K562 (cell line): Measurements from ENCODE around the gene CENPT. TPM values are rescaled to one million over a fixed set of nuclear protein-coding genes. Genes with fewer than 3 reads are reported as not detected.

Experiments
- ATAC-seq: fragments of 200-7000 bp; cut with Tn5 transposase; 3 replicates; pipeline ENCODE4 v1.9.1; 2020; ENCODE audit warnings: moderate library complexity
- BruUV-seq: library from RNA; stranded (reverse); fragments of 400-500 nt; replicated peaks from 2 replicates; lab custom pipeline; 2021; lab: Mats Ljungman, UMichigan
- CTCF ChIA-PET: fragments of 300-600 bp; formaldehyde crosslinking; extraction: SDS; loops from one replicate; lab custom pipeline; 2021; ENCODE audit warnings: low intra/inter-chr PET ratio; lab: Yijun Ruan, JAX
- POLR2A ChIA-PET: fragments of 300-600, 350-650 bp; sonication (Branson Sonifier 250); formaldehyde crosslinking; extraction: SDS; loops from one replicate; lab custom pipeline; 2021; ENCODE audit warnings: antibody characterized with exemption, inconsistent platforms; lab: Yijun Ruan, JAX
- DNase-seq, 4 experiments: peaks; one replicate each; pipeline versions ENCODE4 v3.0.0 to v3.0.0-alpha.2; 2011 to 2018; ENCODE audit warnings: low spot score in 3 of 4, mixed read lengths in 3 of 4; ENCODE audit errors: extremely low read depth in 1 of 4
- FAIRE-seq: peaks from 2 replicates; lab custom pipeline; 2011; peaks lifted over from hg19 to GRCh38; lab: Jason Lieb, UNC
- H2AFZ ChIP-seq: 2 replicates; pipeline ENCODE4 v1.6.0; 2011; ENCODE audit warnings: low read depth, low read length, control low read depth, inconsistent platforms
- H3K27ac ChIP-seq: fragments of 200-600 bp; 3 replicates; pipeline ENCODE4 v1.8.0; 2011; ENCODE audit warnings: low read depth, mild to moderate bottlenecking, control low read depth, inconsistent platforms, low read length, moderate library complexity, mixed read lengths; ENCODE audit errors: extremely low read depth
- H3K27me3 ChIP-seq, 2 experiments: fragments of 300-600 bp in 1 of 2; 2 replicates in 1 of 2; 3 replicates in 1 of 2; pipeline versions ENCODE4 v1.6.0 to v1.8.0; 2011; ENCODE audit warnings: inconsistent platforms in 2 of 2, low read length in 2 of 2, mild to moderate bottlenecking in 1 of 2, mixed read lengths in 1 of 2, moderate library complexity in 1 of 2; ENCODE audit not compliant: control insufficient read depth in 2 of 2, insufficient read depth in 2 of 2
- H3K36me3 ChIP-seq: fragments of 300-600 bp; 3 replicates; pipeline ENCODE4 v1.8.0; 2011; ENCODE audit warnings: mild to moderate bottlenecking, low read length, inconsistent platforms; ENCODE audit not compliant: control insufficient read depth, insufficient read depth
- H3K4me1 ChIP-seq, 2 experiments: fragments of 200-600 bp in 1 of 2; replicated peaks in 1 of 2; 2 replicates in 1 of 2; 3 replicates in 1 of 2; pipeline versions ENCODE4 v1.5.1 to v1.8.0; 2011; ENCODE audit warnings: inconsistent platforms in 2 of 2, low read length in 2 of 2, mild to moderate bottlenecking in 1 of 2, mixed read lengths in 1 of 2, moderate library complexity in 1 of 2; ENCODE audit not compliant: control insufficient read depth in 2 of 2, insufficient read depth in 2 of 2
- H3K4me2 ChIP-seq: 2 replicates; pipeline ENCODE4 v1.6.1; 2011; ENCODE audit warnings: low read length, control low read depth, inconsistent platforms, mixed read lengths; ENCODE audit not compliant: insufficient read depth
- H3K4me3 ChIP-seq: fragments of 200-600 bp; sonication (generic), shearing (Covaris generic); 2 replicates; pipeline ENCODE4 v1.5.1; 2016; ENCODE audit warnings: control low read depth, inconsistent platforms
- H3K79me2 ChIP-seq: fragments of 200-600 bp; 3 replicates; pipeline ENCODE4 v1.8.0; 2011; ENCODE audit warnings: low read length, inconsistent platforms; ENCODE audit not compliant: control insufficient read depth, insufficient read depth
- H3K9ac ChIP-seq, 2 experiments: 2 replicates each; pipeline versions ENCODE4 v1.6.0 to v1.6.1; 2011; ENCODE audit warnings: low read depth in 2 of 2, low read length in 2 of 2, control low read depth in 1 of 2, inconsistent platforms in 1 of 2, mild to moderate bottlenecking in 1 of 2, mixed read lengths in 1 of 2; ENCODE audit not compliant: insufficient read depth in 1 of 2
- H3K9me1 ChIP-seq: one replicate; pipeline ENCODE4 v1.6.0; 2011; ENCODE audit warnings: inconsistent platforms, mild to moderate bottlenecking, low read length, moderate library complexity; ENCODE audit not compliant: control insufficient read depth, insufficient read depth
- H3K9me3 ChIP-seq: replicated peaks from 2 replicates; pipeline ENCODE4 v1.5.1; 2011; ENCODE audit warnings: low read depth, low read length, inconsistent platforms; ENCODE audit not compliant: control insufficient read depth, insufficient read depth
- H4K20me1 ChIP-seq: replicated peaks from 2 replicates; pipeline ENCODE4 v1.6.1; 2011; ENCODE audit warnings: low read length, inconsistent platforms, mixed read lengths; ENCODE audit not compliant: control insufficient read depth, insufficient read depth
- BCL6 ChIP-seq: fragments of 250-450 bp; sonication (Bioruptor Pico); IDR thresholded peaks from 2 replicates; pipeline ENCODE4 v1.4.0; 2020
- CAMTA2 ChIP-seq: fragments of 250-450 bp; sonication (Bioruptor Pico); conservative IDR thresholded peaks from 2 replicates; pipeline ENCODE4 v1.5.1; 2022
- DACH1 ChIP-seq: fragments of 450-650 bp; IDR thresholded peaks from 2 replicates; pipeline ENCODE4 v1.6.1; 2018; ENCODE audit not compliant: partially characterized antibody
- ETV6 ChIP-seq, 3 experiments: fragments of 150-350 bp in 1 of 3; sonication (generic) in 1 of 3; formaldehyde crosslinking in 1 of 3; IDR thresholded peaks; 2 replicates each; pipeline versions ENCODE4 v1.6.1 to v1.8.0; 2014 to 2022; ENCODE audit warnings: borderline replicate concordance in 2 of 3, low read depth in 2 of 3, antibody characterized with exemption in 1 of 3, low read length in 1 of 3, mild to moderate bottlenecking in 1 of 3, missing genetic modification reagents in 1 of 3
- KLF10 ChIP-seq: fragments of 250-450 bp; sonication (Bioruptor Pico); IDR thresholded peaks from 2 replicates; pipeline ENCODE4 v1.6.1; 2021; ENCODE audit warnings: matching md5 sums
- MCM5 ChIP-seq: fragments of 450-650 bp; IDR thresholded peaks from 2 replicates; pipeline ENCODE4 v1.6.1; 2016; ENCODE audit warnings: low read depth
- MYBL2 ChIP-seq, 2 experiments: fragments of 450-650 bp in 1 of 2; sonication (generic) in 1 of 2; formaldehyde crosslinking in 1 of 2; IDR thresholded peaks; 2 replicates each; pipeline versions ENCODE4 v1.6.1 to v1.8.1; 2017 to 2022; ENCODE audit warnings: borderline replicate concordance in 1 of 2, inconsistent platforms in 1 of 2, low read depth in 1 of 2, mild to moderate bottlenecking in 1 of 2, missing genetic modification reagents in 1 of 2, moderate library complexity in 1 of 2
- MYNN ChIP-seq, 2 experiments: sonication (generic); formaldehyde crosslinking in 1 of 2; IDR thresholded peaks; 2 replicates each; pipeline versions ENCODE4 v1.5.0 to v1.6.1; 2016 to 2020; ENCODE audit warnings: antibody characterized with exemption in 1 of 2, missing genetic modification reagents in 1 of 2
- NBN ChIP-seq: fragments of 450-650 bp; IDR thresholded peaks from 2 replicates; pipeline ENCODE4 v1.6.1; 2016; ENCODE audit warnings: low read depth, mild to moderate bottlenecking
- NFXL1 ChIP-seq: fragments of 450-650 bp; formaldehyde crosslinking; IDR thresholded peaks from 2 replicates; pipeline ENCODE4 v1.4.0; 2021; ENCODE audit warnings: mild to moderate bottlenecking
- ZNF232 ChIP-seq: sonication (generic); formaldehyde crosslinking; IDR thresholded peaks from 2 replicates; pipeline ENCODE4 v1.8.0; 2022; ENCODE audit warnings: mild to moderate bottlenecking, missing genetic modification reagents
- ZNF444 ChIP-seq: fragments of 250-450 bp; sonication (Bioruptor Pico); IDR thresholded peaks from 2 replicates; pipeline ENCODE4 v1.4.0; 2020; ENCODE audit warnings: mild to moderate bottlenecking, moderate library complexity
- ZNF583 ChIP-seq: fragments of 250-450 bp; sonication (Bioruptor Pico); IDR thresholded peaks from 2 replicates; pipeline ENCODE4 v1.4.0; 2020
- WGBS: fragments of 100-300 bp; shearing (Covaris generic); methylation state at CpG from one replicate; pipeline ENCODE4 v1.1.6; 2016; ENCODE audit warnings: low coverage, mixed read lengths; ENCODE audit not compliant: insufficient coverage; ENCODE audit errors: missing lambda C conversion rate; 5-methylcytosine and 5-hydroxymethylcytosine counted together
- in situ Hi-C: fragments of 300-500 bp; cut with MboI; formaldehyde crosslinking; loops from 4 replicates; pipeline ENCODE4 v1.15.0; 2018; ENCODE audit warnings: inconsistent platforms, mixed read lengths
- intact Hi-C: fragments of 100-400 bp; cut with micrococcal nuclease; formaldehyde crosslinking; loops from 2 replicates; pipeline ENCODE4 v1.14.2; 2022
- polyA plus RNA-seq, 8 experiments: library from polyadenylated mRNA; depleted of rRNA in 4 of 8; stranded (reverse) in 5 of 8; unstranded in 3 of 8; fragments of >200 nt; fragmentation: Nextera tagmentation in 2 of 8; fragmentation: Illumina TruSeq in 1 of 8; extraction: Ambion mirVana in 2 of 8; extraction: Trizol in 1 of 8; gene quantifications; 2 replicates each; pipeline versions ENCODE4 v1.2.1 to v1.2.3, GENCODE V29; 2011 to 2014; ENCODE audit warnings: inconsistent platforms in 1 of 8, missing spikeins in 1 of 8
- total RNA-seq, 7 experiments: library from RNA; depleted of rRNA in 6 of 7; stranded (reverse); fragments of >200 nt in 6 of 7; fragmentation: Illumina TruSeq in 2 of 7; extraction: Trizol in 2 of 7; gene quantifications; 2 replicates each; pipeline versions ENCODE4 v1.2.1 to v1.2.3, GENCODE V29; 2011 to 2021; ENCODE audit warnings: low replicate concordance in 1 of 7
- TF ChIP-seq, protein P1 (sequence below): fragments of 250-450 bp; sonication (Bioruptor Pico); IDR thresholded peaks from 2 replicates; pipeline ENCODE4 v1.6.1; 2021; ENCODE audit warnings: mild to moderate bottlenecking
- TF ChIP-seq, protein P2 (sequence below): IDR thresholded peaks from 2 replicates; pipeline ENCODE4 v1.6.1; 2011; ENCODE audit warnings: borderline replicate concordance, low read depth, mild to moderate bottlenecking, moderate library complexity, low read length; ENCODE audit not compliant: insufficient read depth, poor library complexity, severe bottlenecking
- TF ChIP-seq, protein P3 (sequence below): fragments of 250-450 bp; sonication (Bioruptor Pico); IDR thresholded peaks from 2 replicates; pipeline ENCODE4 v1.4.0; 2020; ENCODE audit warnings: mild to moderate bottlenecking
- TF ChIP-seq, protein P4 (sequence below): fragments of 250-450 bp; sonication (Bioruptor Pico); IDR thresholded peaks from 2 replicates; pipeline ENCODE4 v1.5.0; 2020; ENCODE audit warnings: mild to moderate bottlenecking

CENPT gene
- total and polyA plus RNA-seq, 9 of the 15 experiments (the other 6 are each of a cell fraction or from before 2014, with no cell fraction given), result 3.6 to 94.2 (median 44.1) TPM

DNA sequence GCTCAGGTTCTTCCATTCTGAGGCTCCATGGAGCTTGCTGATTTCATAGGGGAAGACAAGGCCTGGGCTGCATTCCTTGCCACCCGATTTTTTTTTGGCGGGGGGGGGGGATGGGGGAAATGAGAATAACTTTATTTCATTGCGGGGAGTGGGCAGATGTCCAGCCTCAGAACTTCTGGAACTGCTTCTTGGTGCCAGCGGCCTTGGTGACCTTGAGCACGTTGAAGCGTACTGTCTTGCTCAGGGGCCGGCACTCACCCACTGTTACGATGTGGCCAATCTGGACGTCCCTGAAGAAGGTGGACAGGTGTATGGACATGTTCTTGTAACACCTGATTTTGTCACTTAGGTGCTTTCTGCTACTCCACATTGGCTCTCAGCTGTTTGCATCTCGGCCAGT, 8.3 kb upstream of the CENPT start:
- WGBS, result 85% methylated on average over 10 of the region's 10 CpGs
- Histone ChIP-seq H3K9me1 (peaks cover 6% of the 10 kb centered on the region), H3K36me3 (peaks cover 49% of the 10 kb centered on the region), H3K79me2 (peaks cover 90% of the 10 kb centered on the region), H3K4me3 (no peak overlapping the region), H2AFZ (no peak overlapping the region), H4K20me1 (peaks cover 31% of the 10 kb centered on the region), H3K9me3 (no peaks in the 10 kb centered on the region), H3K27ac (no peak overlapping the region), H3K27me3 (no peaks in the 10 kb centered on the region), H3K4me2 (no peak overlapping the region), H3K4me1 (peaks cover 14 to 24% of the 10 kb centered on the region in 2 experiments), H3K9ac (peak overlapping the region in 1 of 2 experiments; percentile 0; a peak in 1 of 4 replicates)
- ATAC-seq (no peak), FAIRE-seq (no peak), DNase-seq (no peak)
- POLR2A ChIA-PET, result interaction anchor here (0.6 to 2.1 kb wide), 5 partner anchors 9 to 108 kb away, joined by 3 to 6 read pairs (median 3); partner anchors contain the start of gene NUTF2
- CTCF ChIA-PET, result interaction anchor here (0.6 kb wide), 1 partner anchor 192 kb away, joined by 3 read pairs; no protein-coding TSS in a partner anchor
- intact Hi-C loops, result no loop called here
- in situ Hi-C loops, result no loop called here
- BruUV-seq, result no TSS peak
- TF ChIP-seq, protein P1, sequence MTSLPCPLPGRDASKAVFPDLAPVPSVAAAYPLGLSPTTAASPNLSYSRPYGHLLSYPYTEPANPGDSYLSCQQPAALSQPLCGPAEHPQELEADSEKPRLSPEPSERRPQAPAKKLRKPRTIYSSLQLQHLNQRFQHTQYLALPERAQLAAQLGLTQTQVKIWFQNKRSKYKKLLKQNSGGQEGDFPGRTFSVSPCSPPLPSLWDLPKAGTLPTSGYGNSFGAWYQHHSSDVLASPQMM, result no peak
- TF ChIP-seq NFXL1 (CRISPR knock-in tag) (no peak), MYBL2 (IDR thresholded peaks at IDR 0.05; ENCODE audit: low read depth) (no peak), MYBL2 (CRISPR knock-in tag; IDR thresholded peaks at IDR 0.05; ENCODE audit: borderline replicate concordance) (no peak), MCM5 (no peak), CAMTA2 (CRISPR knock-in tag) (no peak), ZNF444 (CRISPR knock-in tag) (no peak), MYNN (IDR thresholded peaks at IDR 0.05) (no peak), MYNN (CRISPR knock-in tag; IDR thresholded peaks at IDR 0.05) (no peak), NBN (no peak), KLF10 (no peak), BCL6 (CRISPR knock-in tag) (no peak), ETV6 (IDR thresholded peaks at IDR 0.05; ENCODE audit: borderline replicate concordance in 1 of 2, low read depth in 2 of 2, low read length in 1 of 2) (no peak), ETV6 (CRISPR knock-in tag; IDR thresholded peaks at IDR 0.05; ENCODE audit: borderline replicate concordance) (no peak), ZNF232 (no peak), DACH1 (no peak), ZNF583 (CRISPR knock-in tag) (no peak)
- TF ChIP-seq, protein P2, sequence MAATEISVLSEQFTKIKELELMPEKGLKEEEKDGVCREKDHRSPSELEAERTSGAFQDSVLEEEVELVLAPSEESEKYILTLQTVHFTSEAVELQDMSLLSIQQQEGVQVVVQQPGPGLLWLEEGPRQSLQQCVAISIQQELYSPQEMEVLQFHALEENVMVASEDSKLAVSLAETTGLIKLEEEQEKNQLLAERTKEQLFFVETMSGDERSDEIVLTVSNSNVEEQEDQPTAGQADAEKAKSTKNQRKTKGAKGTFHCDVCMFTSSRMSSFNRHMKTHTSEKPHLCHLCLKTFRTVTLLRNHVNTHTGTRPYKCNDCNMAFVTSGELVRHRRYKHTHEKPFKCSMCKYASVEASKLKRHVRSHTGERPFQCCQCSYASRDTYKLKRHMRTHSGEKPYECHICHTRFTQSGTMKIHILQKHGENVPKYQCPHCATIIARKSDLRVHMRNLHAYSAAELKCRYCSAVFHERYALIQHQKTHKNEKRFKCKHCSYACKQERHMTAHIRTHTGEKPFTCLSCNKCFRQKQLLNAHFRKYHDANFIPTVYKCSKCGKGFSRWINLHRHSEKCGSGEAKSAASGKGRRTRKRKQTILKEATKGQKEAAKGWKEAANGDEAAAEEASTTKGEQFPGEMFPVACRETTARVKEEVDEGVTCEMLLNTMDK, result no peak
- TF ChIP-seq, protein P3, sequence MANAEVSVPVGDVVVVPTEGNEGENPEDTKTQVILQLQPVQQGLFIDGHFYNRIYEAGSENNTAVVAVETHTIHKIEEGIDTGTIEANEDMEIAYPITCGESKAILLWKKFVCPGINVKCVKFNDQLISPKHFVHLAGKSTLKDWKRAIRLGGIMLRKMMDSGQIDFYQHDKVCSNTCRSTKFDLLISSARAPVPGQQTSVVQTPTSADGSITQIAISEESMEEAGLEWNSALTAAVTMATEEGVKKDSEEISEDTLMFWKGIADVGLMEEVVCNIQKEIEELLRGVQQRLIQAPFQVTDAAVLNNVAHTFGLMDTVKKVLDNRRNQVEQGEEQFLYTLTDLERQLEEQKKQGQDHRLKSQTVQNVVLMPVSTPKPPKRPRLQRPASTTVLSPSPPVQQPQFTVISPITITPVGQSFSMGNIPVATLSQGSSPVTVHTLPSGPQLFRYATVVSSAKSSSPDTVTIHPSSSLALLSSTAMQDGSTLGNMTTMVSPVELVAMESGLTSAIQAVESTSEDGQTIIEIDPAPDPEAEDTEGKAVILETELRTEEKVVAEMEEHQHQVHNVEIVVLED (CRISPR knock-in tag), result no peak
- TF ChIP-seq, protein P4, sequence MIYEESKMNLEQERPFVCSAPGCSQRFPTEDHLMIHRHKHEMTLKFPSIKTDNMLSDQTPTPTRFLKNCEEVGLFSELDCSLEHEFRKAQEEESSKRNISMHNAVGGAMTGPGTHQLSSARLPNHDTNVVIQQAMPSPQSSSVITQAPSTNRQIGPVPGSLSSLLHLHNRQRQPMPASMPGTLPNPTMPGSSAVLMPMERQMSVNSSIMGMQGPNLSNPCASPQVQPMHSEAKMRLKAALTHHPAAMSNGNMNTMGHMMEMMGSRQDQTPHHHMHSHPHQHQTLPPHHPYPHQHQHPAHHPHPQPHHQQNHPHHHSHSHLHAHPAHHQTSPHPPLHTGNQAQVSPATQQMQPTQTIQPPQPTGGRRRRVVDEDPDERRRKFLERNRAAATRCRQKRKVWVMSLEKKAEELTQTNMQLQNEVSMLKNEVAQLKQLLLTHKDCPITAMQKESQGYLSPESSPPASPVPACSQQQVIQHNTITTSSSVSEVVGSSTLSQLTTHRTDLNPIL, result no peak
